Measurements from ENCODE around the gene CLCN2. TPM values are rescaled to one million over a fixed set of nuclear protein-coding genes. Genes with fewer than 3 reads are reported as not detected.

The CLCN2 gene
- total and polyA plus RNA-seq, 2 of the 8 experiments (the other 6 are each of a cell fraction or from before 2014, with no cell fraction given), result 13.7 to 16.1 TPM

- Histone ChIP-seq H3K23ac (ENCODE audit: insufficient read length) (no peak overlapping the region), H3K56ac (replicated peaks; ENCODE audit: insufficient read length, low read depth, low read length) (no peak overlapping the region), H3K4me1 (replicated peaks in 1 of 4; ENCODE audit: control insufficient read depth in 3 of 4, insufficient read depth in 4 of 4, low read length in 3 of 4) (peaks cover 5 to 30% (median 20%) of the 10 kb centered on the region in 4 experiments), H4K8ac (ENCODE audit: extremely low read depth, insufficient read depth, low read length) (no peak overlapping the region), H3K9me3 (ENCODE audit: insufficient read depth in 2 of 2, low read depth in 1 of 2, low read length in 1 of 2) (no peaks in the 10 kb centered on the region), H3K4ac (replicated peaks; ENCODE audit: insufficient read length, low read depth, low read length) (no peak overlapping the region), H3K4me3 (ENCODE audit: extremely low read depth in 1 of 4, insufficient read depth in 2 of 4, low read depth in 3 of 4, low read length in 4 of 4) (no peak overlapping the region), H3K18ac (ENCODE audit: extremely low read depth, low read length) (no peak overlapping the region), H2AFZ (ENCODE audit: low read length) (no peak overlapping the region), H3K14ac (ENCODE audit: insufficient read length) (no peak overlapping the region), H4K91ac (replicated peaks; ENCODE audit: insufficient read length, low read length) (no peak overlapping the region), H3K4me2 (ENCODE audit: insufficient read depth in 1 of 2, low read depth in 2 of 2, low read length in 2 of 2) (no peak overlapping the region), H3K79me2 (ENCODE audit: control insufficient read depth in 1 of 2, insufficient read depth in 2 of 2, low read length in 2 of 2) (peaks cover 0 to 2% of the 10 kb centered on the region in 2 experiments; a peak in 1 of 4 replicates), H3K9ac (replicated peaks in 1 of 4; ENCODE audit: extremely low read depth in 1 of 4, low read depth in 3 of 4, low read length in 3 of 4) (no peak overlapping the region), H3K27me3 (replicated peaks in 1 of 4; ENCODE audit: control insufficient read depth in 3 of 4, extremely low read depth in 1 of 4, insufficient read depth in 3 of 4, low read length in 3 of 4) (no peaks in the 10 kb centered on the region), H2BK20ac (ENCODE audit: low read length) (no peak overlapping the region), H3K36me3 (ENCODE audit: control insufficient read depth in 2 of 4, insufficient read depth in 4 of 4, low read length in 3 of 4) (peaks cover 0 to 16% (median 1%) of the 10 kb centered on the region in 4 experiments; a peak in 5 of 8 replicates), H3K79me1 (ENCODE audit: low read depth, low read length) (peaks cover 6% of the 10 kb centered on the region), H4K20me1 (replicated peaks in 1 of 2; ENCODE audit: control insufficient read depth in 1 of 2, insufficient read depth in 2 of 2, low read length in 2 of 2) (peaks cover 13 to 28% of the 10 kb centered on the region in 2 experiments), H2BK12ac (ENCODE audit: low read depth, low read length) (no peak overlapping the region), H3K23me2 (ENCODE audit: low read depth, low read length) (peaks cover 5% of the 10 kb centered on the region; the same call in 1 of the 2 replicates), H2AK5ac (ENCODE audit: low read depth, low read length) (no peak overlapping the region), H2BK5ac (ENCODE audit: low read depth, low read length) (no peak overlapping the region), H2BK120ac (replicated peaks; ENCODE audit: low read depth, low read length) (no peak overlapping the region), H4K5ac (ENCODE audit: insufficient read length, low read depth, low read length) (no peak overlapping the region), H2BK15ac (ENCODE audit: low read length) (no peak overlapping the region), H3K27ac (ENCODE audit: low read depth, low read length) (no peak overlapping the region)
- 83% methylated on average over 7 of the region's 7 CpGs; no CpG with 5 or more reads in 1 of the 2 experiments for WGBS, 2 experiments (ENCODE audit: extremely low coverage in 1 of 2, insufficient coverage in 1 of 2, insufficient read length in 1 of 2, insufficient replicate concordance in 2 of 2, low coverage in 1 of 2, low lambda C conversion rate in 2 of 2, missing lambda C conversion rate in 1 of 2)
- ChIA-PET POLR2A (ENCODE audit: partially characterized antibody) (interaction anchor here (0.5 to 2.1 kb wide), 5 partner anchors 11 to 708 kb away, joined by 3 to 7 read pairs (median 4); no protein-coding TSS in a partner anchor), CTCF (ENCODE audit: partially characterized antibody) (interaction anchor here (1.0 to 7.4 kb wide), 7 partner anchors 11 to 201 kb away, joined by 3 to 49 read pairs (median 4); no protein-coding TSS in a partner anchor)
- FAIRE-seq (no peak), DNase-seq (ENCODE audit: low read depth in 1 of 2, low spot score in 2 of 2) (no peak)
- TF ChIP-seq ZNF274 (IDR thresholded peaks at IDR 0.05; ENCODE audit: borderline replicate concordance, extremely low read depth, low read length), result no peak
- TF ChIP-seq CTCF (IDR thresholded peaks at IDR 0.05; ENCODE audit: control extremely low read depth in 1 of 3, insufficient read depth in 1 of 3, low read depth in 1 of 3, low read length in 3 of 3), result no peak
- TF ChIP-seq SRF (IDR thresholded peaks at IDR 0.05; ENCODE audit: low read depth, low read length), result no peak
- no peak for TF ChIP-seq E2F6 (IDR thresholded peaks at IDR 0.05)
- TF ChIP-seq SP1 (IDR thresholded peaks at IDR 0.05; ENCODE audit: low read depth, low read length), result no peak
- TF ChIP-seq GABPA (IDR thresholded peaks at IDR 0.05; ENCODE audit: borderline replicate concordance, insufficient read depth, low read length), result no peak
- no peak for TF ChIP-seq JUN (IDR thresholded peaks at IDR 0.05; ENCODE audit: low read depth, low read length)
- no peak for TF ChIP-seq MAX (IDR thresholded peaks at IDR 0.05)
- TF ChIP-seq FOSL1 (IDR thresholded peaks at IDR 0.05; ENCODE audit: insufficient read depth, low read depth, low read length), result no peak
Measured at GRCh38 chr3:184341925-184342324, 19.5 kb downstream of the CLCN2 start.
